VCaP (cell line): Measurements from ENCODE around the gene PPCDC.

Source experiments
- H3K27ac ChIP-seq: fragments of 450-650 bp; 2 replicates; pipeline ENCODE4 v1.5.1; 2017
- CTCF ChIP-seq: fragments of 450-650 bp; conservative IDR thresholded peaks from 2 replicates; pipeline ENCODE4 v1.5.1; 2017; ENCODE audit warnings: mild to moderate bottlenecking, moderate library complexity

Gene PPCDC

GRCh38 chr15:75061272-75061671 lies 37.9 kb downstream of the PPCDC start:
- H3K27ac ChIP-seq = no peak overlapping the region
- TF ChIP-seq CTCF = no peak

- no peak for TF ChIP-seq CTCF
- no peak overlapping the region for H3K27ac ChIP-seq
Measured at GRCh38 chr15:75062706-75063105, 39.3 kb downstream of the PPCDC start.

- TF ChIP-seq CTCF = no peak
- H3K27ac ChIP-seq = no peak overlapping the region
Measured at GRCh38 chr15:75063338-75063737, 39.9 kb downstream of the PPCDC start.

- H3K27ac ChIP-seq = no peak overlapping the region
- no peak for TF ChIP-seq CTCF
Measured at GRCh38 chr15:75063889-75064288, 40.5 kb downstream of the PPCDC start.

- no peak overlapping the region for H3K27ac ChIP-seq
- TF ChIP-seq CTCF = no peak
Measured at GRCh38 chr15:75064846-75065245, 41.5 kb downstream of the PPCDC start.

GRCh38 chr15:75065467-75065850 lies 42.1 kb downstream of the PPCDC start:
- TF ChIP-seq CTCF = no peak
- H3K27ac ChIP-seq = no peak overlapping the region

GRCh38 chr15:75065851-75066509 lies 42.6 kb downstream of the PPCDC start:
- no peak for TF ChIP-seq CTCF
- H3K27ac ChIP-seq = no peak overlapping the region
